ENCODE measurements around the gene CLDN9.

GRCh38 chr16:2975161-2975795 lies 37.4 kb upstream of the CLDN9 start:
- TF ChIP-seq CTCF (IDR thresholded peaks at IDR 0.05; ENCODE audit: poor library complexity, severe bottlenecking) (no peak), TAF1 (IDR thresholded peaks at IDR 0.05; ENCODE audit: low read depth) (no peak)

Measured in neural cell (in vitro differentiated cells).